Stimulated activated CD4-positive, alpha-beta T cell treated with anti-CD3 and anti-CD28 coated beads, Interleukin-12 subunit alpha, Interleukin-12 subunit beta, amount 100 ng/mL, for 24 hours (primary cell): ENCODE data around the gene NDOR1.
"Not testable (repeated sequence)": the region's sequence is repeated elsewhere in the genome, so short reads cannot be mapped to it uniquely, and the experiment has no call there.

Experiments used
- DNase-seq, 2 experiments: peaks; one replicate each; pipeline ENCODE4 v3.0.0-alpha.2; 2020; ENCODE audit warnings: low read depth in 2 of 2

Gene NDOR1

GRCh38 chr9:137231372-137232039 is 26.0 kb downstream of the NDOR1 start:
- DNase-seq: no peak

DNA sequence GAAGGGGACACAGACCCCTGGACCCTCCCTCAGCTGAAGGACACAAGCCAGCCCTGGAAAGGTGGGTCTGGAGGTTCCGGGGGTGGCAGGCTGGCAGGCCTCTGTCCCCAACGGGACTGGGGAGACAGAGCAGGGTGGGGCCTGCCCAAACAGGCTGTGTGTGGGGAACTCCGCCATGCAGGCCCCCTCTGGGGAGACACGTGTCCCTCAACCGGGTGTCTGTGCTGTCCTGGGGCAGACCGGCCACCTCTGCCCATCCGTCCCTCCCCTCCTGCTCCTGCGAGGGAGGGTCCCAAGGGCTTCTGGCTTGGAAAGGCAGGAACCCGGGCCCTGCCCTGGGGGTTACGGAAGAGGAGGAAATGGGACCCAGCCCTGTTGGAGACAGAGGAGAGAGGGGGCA is 26.6 kb downstream of the NDOR1 start:
- no peak for DNase-seq

- DNase-seq: no peak
These were observed 27.0 kb downstream of the NDOR1 start for GRCh38 chr9:137232510-137232909.

DNA sequence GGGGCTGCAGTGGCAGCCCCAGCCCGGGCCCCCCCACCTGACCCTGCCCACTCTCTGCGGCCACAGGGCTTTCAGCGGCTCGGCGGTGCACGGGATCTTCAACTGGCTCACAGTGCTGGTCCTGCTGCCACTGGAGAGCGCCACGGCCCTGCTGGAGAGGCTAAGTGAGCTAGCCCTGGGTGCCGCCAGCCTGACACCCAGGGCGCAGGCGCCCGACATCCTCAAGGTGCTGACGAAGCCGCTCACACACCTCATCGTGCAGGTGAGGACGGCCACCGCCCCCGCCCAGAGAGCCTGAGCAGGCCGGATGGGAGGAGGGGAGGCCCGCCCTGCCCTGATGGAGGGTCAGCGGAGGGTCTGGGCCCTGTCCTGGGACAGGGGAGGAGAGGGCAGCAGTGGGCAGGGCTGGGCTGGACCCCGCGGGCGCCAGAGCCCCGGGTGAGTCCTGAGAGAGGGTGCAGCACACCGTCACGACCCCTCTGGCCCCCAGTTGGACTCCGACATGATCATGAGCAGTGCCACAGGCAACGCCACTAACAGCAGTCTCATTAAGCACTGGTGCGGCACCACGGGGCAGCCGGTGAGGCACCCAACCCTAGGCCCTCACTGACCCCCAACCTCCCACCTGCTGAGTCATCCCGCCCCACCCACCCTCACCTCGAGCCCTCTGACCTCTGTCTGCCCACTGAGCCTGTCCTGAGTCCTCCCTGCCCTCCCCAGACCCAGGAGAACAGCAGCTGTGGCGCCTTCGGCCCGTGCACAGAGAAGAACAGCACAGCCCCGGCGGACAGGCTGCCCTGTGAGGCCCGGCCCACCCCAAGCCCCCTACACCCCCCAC is 27.9 kb downstream of the NDOR1 start:
- no peak for DNase-seq

- no peak for DNase-seq
These were observed 28.7 kb downstream of the NDOR1 start for GRCh38 chr9:137234055-137234697.

DNA sequence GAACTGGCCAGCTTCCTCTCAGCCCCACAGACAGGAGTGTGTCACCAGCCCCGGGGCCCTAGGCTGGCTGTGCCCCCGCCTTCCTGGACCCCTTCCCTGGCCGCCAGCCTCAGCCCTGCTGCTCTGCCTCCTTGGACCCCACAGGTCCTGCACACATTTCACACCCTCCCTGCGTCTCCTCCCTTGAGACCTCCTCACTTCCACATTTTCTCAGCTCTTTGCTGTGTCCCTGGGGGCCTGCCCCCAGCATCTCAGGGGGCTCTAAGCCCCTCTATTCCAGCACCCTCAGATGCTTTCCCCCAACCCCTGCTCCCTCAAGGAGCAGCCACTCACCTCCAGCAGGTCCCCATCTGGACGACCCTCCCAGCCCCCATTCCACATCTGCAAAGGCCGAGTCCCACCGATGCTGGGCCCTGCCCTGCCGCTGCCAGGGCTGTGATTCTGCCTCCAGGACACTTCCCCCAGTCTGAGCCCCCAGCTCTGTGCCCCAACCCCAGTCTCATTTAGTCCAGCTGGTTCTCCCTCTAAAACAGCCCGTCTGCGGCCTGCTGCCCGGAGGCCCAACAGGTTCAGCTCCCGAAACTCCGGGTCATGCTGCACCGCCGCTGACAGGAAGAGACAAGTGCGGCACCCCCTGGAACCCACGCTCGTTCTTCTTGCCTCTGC is 29.4 kb downstream of the NDOR1 start:
- no peak for DNase-seq

GRCh38 chr9:137235424-137236237 is 30.1 kb downstream of the NDOR1 start:
- no peak for DNase-seq

DNA sequence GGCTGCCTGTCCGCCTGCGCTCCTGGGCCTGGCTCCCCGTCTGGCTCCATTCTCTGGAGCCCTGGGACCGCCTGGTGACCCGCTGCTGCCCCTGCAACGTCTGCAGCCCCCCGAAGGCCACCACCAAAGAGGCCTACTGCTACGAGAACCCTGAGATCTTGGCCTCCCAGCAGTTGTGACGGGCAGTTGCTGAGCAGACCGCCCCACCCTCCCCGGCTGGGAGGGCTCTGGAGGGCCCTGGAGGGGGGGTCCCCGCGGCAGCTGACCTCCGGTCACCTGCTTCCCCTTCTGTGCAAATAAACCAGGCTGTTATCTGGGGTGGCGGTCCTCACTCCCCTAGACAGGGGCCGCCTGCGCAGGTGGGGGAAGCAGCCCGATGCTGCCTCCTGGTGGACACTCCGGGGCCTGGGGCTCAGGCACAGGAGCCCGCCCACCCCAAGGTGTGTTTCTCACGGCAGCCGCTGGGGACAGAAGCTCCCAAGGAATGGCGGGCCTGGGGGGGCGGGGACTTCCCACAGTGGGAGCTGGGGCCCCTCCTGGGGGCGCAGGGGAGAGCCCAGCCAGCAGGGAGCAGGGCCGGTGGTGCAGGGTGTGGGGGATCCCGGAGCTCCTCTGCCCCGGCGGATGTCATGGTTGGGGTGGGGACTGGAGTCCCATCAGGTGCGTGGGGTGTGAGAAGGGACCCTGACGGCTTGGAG is 30.9 kb downstream of the NDOR1 start:
- peak; percentile 79 to 93 for DNase-seq

DNA sequence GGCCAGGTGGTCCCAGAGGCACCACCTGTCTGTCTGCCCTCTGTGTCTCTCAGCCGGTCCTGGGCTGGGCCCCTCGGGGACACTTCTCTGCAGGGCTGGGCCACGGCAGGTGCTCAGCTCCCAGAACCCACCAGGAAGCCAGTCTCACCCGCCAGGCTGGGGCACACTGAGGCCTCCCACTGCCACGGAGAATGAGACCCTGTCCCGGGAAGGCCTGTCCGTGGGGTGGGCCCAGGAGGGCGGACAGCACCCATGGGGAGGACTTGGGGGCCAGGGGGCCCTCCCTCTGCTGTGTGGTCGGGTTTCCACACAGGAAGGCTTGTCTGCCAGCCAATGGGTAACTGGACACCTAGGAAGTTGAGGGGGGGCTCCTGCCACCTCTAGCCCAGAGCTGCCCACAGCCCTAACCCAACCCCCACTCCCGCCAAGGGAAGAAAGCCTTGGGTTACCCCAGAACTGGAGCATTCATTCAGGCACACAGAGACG is 31.5 kb downstream of the NDOR1 start:
- DNase-seq: no peak

DNA sequence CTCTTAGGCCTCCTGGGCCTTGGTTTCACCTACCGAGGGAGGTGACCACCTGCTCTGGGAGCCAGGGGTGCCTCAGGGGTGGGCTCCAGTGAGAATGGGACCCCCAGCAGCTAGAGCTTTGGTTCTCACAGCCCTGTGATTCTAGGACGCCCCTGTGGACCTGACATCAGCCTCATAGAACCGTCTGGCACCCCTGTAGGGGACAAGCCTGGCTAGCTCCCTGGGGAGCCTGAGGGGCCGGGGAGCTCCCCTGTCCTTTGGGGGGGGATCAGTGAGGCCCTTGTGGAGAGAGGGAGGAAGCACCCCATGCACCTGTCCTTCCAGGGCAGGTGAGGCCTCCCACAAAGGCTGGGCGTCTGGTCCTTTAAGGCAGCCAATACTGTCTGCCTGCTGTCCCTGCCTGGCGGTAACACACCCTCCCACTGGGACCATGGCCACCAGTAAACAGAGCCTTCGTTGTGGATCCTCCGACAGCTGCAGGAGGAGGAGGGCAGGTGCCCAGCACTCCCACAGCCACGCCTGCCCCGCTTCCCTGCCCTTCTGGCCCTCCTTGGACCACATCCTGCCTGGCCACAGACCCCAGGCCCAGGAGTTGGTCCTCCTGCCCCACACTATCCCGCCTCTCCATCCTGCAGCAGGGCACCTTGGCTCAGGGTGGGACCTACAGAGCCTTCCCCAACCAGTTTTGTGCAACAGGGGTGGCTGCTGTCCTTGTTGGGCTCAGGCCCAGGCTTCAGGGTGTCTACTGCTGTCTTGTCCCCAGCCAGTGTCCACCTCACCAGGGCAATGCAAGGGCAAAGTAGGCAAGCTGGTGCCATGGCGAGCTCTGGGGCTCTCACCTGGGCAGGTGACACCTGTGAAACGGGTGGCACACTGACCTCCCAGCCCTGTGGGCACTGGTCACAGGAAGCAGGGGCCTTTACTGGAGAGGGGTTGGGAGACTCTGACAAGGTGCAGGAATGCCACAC is 32.5 kb downstream of the NDOR1 start:
- DNase-seq: no peak

DNA sequence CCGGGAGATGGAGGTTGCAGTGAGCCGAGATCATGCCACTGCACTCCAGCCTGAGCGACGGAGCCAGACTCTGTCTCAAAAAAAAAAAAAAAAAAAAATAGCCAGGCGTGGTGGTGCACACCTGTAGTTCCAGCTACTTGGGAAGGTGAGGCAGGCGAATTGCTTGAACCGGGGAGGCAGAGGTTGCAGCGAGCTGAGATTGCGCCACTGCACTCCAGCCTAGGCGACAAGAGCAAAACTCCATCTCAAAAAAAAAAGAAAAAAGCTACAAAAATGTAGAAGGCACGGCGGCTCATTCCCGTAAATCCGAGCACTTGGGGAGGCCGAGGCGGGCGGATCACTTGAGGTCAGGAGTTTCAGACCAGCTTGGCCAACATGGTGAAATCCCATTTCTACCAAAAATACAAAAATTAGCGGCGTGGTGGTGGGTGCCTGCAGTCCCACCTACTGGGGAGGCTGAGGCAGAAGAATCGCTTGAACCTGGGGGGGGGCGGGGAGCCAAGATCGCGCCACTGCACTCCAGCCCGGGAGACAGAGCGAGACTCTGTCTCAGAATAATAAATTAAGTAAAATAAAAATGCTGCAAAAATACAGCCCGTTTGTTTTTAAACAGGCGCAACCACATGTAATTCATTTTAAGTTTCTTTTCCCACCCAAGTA is 34.2 kb downstream of the NDOR1 start:
- not testable (repeated sequence) for DNase-seq

GRCh38 chr9:137240318-137240840 is 34.9 kb downstream of the NDOR1 start:
- peak in 1 of 2 experiments; percentile 58 for DNase-seq

GRCh38 chr9:137240841-137241489 is 35.5 kb downstream of the NDOR1 start, which contains the start of gene TUBB4B:
TSS of gene TUBB4B (plus strand) at chr9:137241287. CDS start at chr9:137241361, 74 bp downstream.
- DNase-seq: peak; percentile 93 to 96

DNA sequence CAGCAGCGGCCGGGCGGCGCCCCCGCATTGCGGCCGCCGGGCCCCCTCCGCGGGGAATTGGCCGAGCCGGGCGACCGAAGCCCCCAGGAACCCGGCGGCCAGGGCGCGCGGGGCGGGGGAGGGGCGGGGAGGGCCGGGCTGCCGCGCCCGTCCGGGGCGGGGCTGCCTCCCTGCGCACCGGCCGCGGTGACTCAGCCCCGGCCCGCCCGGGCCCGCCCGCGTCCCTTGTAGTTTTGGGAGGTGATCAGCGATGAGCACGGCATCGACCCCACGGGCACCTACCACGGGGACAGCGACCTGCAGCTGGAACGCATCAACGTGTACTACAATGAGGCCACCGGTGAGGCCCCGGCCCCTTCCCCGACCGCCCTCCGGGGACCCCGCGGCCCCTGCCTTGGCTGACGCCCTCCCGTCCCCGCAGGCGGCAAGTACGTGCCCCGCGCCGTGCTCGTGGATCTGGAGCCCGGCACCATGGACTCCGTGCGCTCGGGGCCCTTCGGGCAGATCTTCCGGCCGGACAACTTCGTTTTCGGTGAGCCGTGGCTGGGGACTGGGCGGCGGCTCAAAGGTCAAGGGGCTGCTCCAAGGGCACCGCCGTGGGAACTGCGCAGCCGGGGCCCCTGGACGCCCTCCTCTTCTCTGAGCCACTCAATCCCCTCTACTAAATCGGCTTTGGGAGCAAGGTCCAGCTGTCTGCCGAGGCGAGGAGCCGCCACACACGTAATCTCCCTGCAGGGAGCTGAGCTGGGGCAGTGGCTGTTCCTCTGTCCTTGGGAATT is 36.2 kb downstream of the NDOR1 start:
- DNase-seq: peak; percentile 32 to 41

GRCh38 chr9:137242269-137243203 is 37.0 kb downstream of the NDOR1 start:
- no peak for DNase-seq

DNA sequence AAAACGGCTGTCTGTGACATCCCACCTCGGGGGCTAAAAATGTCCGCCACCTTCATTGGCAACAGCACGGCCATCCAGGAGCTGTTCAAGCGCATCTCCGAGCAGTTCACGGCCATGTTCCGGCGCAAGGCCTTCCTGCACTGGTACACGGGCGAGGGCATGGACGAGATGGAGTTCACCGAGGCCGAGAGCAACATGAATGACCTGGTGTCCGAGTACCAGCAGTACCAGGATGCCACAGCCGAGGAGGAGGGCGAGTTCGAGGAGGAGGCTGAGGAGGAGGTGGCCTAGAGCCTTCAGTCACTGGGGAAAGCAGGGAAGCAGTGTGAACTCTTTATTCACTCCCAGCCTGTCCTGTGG is 37.7 kb downstream of the NDOR1 start:
- DNase-seq: not testable (repeated sequence)
